SU-DHL-6 (cell line): ENCODE data around the gene FLT3LG.
A peak's percentile ranks its signal among the peaks of the same experiment; 100 is the strongest.

Experiments used
- H2AFZ ChIP-seq: fragments of 200-600 bp; sonication (generic); 2 replicates; pipeline ENCODE4 v1.6.1; 2014; ENCODE audit warnings: low read depth, mild to moderate bottlenecking, moderate library complexity, mixed read lengths, antibody characterized with exemption, low read length; ENCODE audit not compliant: severe bottlenecking
- H3F3A ChIP-seq: fragments of 200-600 bp; shearing (Covaris generic); 2 replicates; pipeline ENCODE4 v1.6.0; 2016; ENCODE audit warnings: antibody characterized with exemption, mild to moderate bottlenecking; ENCODE audit not compliant: insufficient read depth
- H3K27ac ChIP-seq: fragments of 200-600 bp; sonication (generic); 2 replicates; pipeline ENCODE4 v1.5.1; 2016; ENCODE audit warnings: low read depth, mild to moderate bottlenecking, low read length, moderate library complexity, mixed read lengths
- H3K27me3 ChIP-seq: fragments of 200-600 bp; sonication (generic), shearing (Covaris generic); 2 replicates; pipeline ENCODE4 v1.6.0; 2014; ENCODE audit warnings: mild to moderate bottlenecking, low read length
- H3K36me3 ChIP-seq: fragments of 200-600 bp; sonication (generic); 2 replicates; pipeline ENCODE4 v1.6.1; 2014; ENCODE audit warnings: mild to moderate bottlenecking, low read length, mixed read lengths
- H3K4me2 ChIP-seq: fragments of 300-600, 200-600 bp; shearing (Covaris generic), sonication (generic); 2 replicates; pipeline ENCODE4 v1.6.0; 2014; ENCODE audit warnings: low read length, low read depth, mild to moderate bottlenecking; ENCODE audit not compliant: poor library complexity, severe bottlenecking
- H3K4me3 ChIP-seq: fragments of 200-600 bp; sonication (generic); 2 replicates; pipeline ENCODE4 v1.5.1; 2014; ENCODE audit warnings: antibody characterized with exemption, low read length, mild to moderate bottlenecking, mixed read lengths; ENCODE audit not compliant: insufficient read depth, poor library complexity, severe bottlenecking
- H3K79me2 ChIP-seq: fragments of 200-600 bp; sonication (generic); 2 replicates; pipeline ENCODE4 v1.6.1; 2014; ENCODE audit warnings: mild to moderate bottlenecking, low read length, moderate library complexity; ENCODE audit not compliant: insufficient read depth
- H3K9ac ChIP-seq: fragments of 200-600 bp; sonication (generic); 2 replicates; pipeline ENCODE4 v1.7.0; 2014; ENCODE audit warnings: mild to moderate bottlenecking, low read length
- H3K9me2 ChIP-seq: fragments of 200-600 bp; sonication (generic); replicated peaks from 2 replicates; pipeline ENCODE4 v1.6.1; 2014; ENCODE audit warnings: low read length; ENCODE audit not compliant: insufficient read depth
- H3K9me3 ChIP-seq: fragments of 200-600 bp; sonication (generic); 2 replicates; pipeline ENCODE4 v1.6.1; 2014; ENCODE audit warnings: low read length, mixed read lengths; ENCODE audit not compliant: insufficient read depth
- H4K20me1 ChIP-seq: fragments of 200-600 bp; sonication (generic); 2 replicates; pipeline ENCODE4 v1.6.1; 2014; ENCODE audit warnings: low read depth, mild to moderate bottlenecking, antibody characterized with exemption, low read length, moderate library complexity, mixed read lengths
- CTCF ChIP-seq: fragments of 200-600 bp; sonication (generic); IDR thresholded peaks from one replicate; pipeline ENCODE4 v1.5.1; 2017; ENCODE audit warnings: antibody characterized with exemption, mild to moderate bottlenecking, low read length, moderate library complexity; ENCODE audit not compliant: insufficient read depth, poor library complexity, severe bottlenecking
- EZH2phosphoT487 ChIP-seq: fragments of 200-600 bp; sonication (generic), shearing (Covaris generic); conservative IDR thresholded peaks from 2 replicates; pipeline ENCODE4 v1.6.1; 2018; ENCODE audit warnings: mild to moderate bottlenecking, antibody characterized with exemption, low read length, moderate library complexity, mixed read lengths

FLT3LG gene

GRCh38 chr19:49530708-49531107, 56.7 kb downstream of the FLT3LG start:
- H3K36me3 ChIP-seq = no peaks in the 10 kb centered on the region
- H3F3A ChIP-seq = no peaks in the 10 kb centered on the region
- no peak overlapping the region for H3K27ac ChIP-seq
- no peak for TF ChIP-seq EZH2phosphoT487
- no peak for TF ChIP-seq CTCF
- H3K4me2 ChIP-seq = no peak overlapping the region
- H3K9me2 ChIP-seq = no peaks in the 10 kb centered on the region
- no peaks in the 10 kb centered on the region for H3K79me2 ChIP-seq
- no peaks in the 10 kb centered on the region for H3K27me3 ChIP-seq
- no peak overlapping the region for H2AFZ ChIP-seq
- H3K9me3 ChIP-seq = no peaks in the 10 kb centered on the region
- no peak overlapping the region for H3K9ac ChIP-seq
- H4K20me1 ChIP-seq = no peaks in the 10 kb centered on the region
- no peak overlapping the region for H3K4me3 ChIP-seq

- Histone ChIP-seq H3K9ac (peak overlapping the region; percentile 44), H3K27me3 (no peaks in the 10 kb centered on the region), H3K9me2 (no peaks in the 10 kb centered on the region), H3K4me2 (peak overlapping the region; percentile 56), H3K36me3 (no peaks in the 10 kb centered on the region), H3K9me3 (no peaks in the 10 kb centered on the region), H3K27ac (no peak overlapping the region), H3K4me3 (peak overlapping the region; percentile 65), H3F3A (peaks cover 4% of the 10 kb centered on the region; the same call in 1 of the 2 replicates), H4K20me1 (no peaks in the 10 kb centered on the region), H2AFZ (peak overlapping the region; percentile 73), H3K79me2 (no peaks in the 10 kb centered on the region)
- no peak for TF ChIP-seq EZH2phosphoT487
- TF ChIP-seq CTCF = peak; percentile 36
Measured at GRCh38 chr19:49533551-49534488, 59.8 kb downstream of the FLT3LG start.

- H3K27me3 ChIP-seq = no peaks in the 10 kb centered on the region
- H3K9me3 ChIP-seq = no peaks in the 10 kb centered on the region
- peak overlapping the region; percentile 65 for H3K4me3 ChIP-seq
- TF ChIP-seq CTCF = no peak
- no peak for TF ChIP-seq EZH2phosphoT487
- no peaks in the 10 kb centered on the region for H3K36me3 ChIP-seq
- peak overlapping the region; percentile 73 for H2AFZ ChIP-seq
- no peak overlapping the region for H3K27ac ChIP-seq
- H3K79me2 ChIP-seq = no peaks in the 10 kb centered on the region
- H3K4me2 ChIP-seq = peak overlapping the region; percentile 56
- peaks cover 4% of the 10 kb centered on the region; the same call in 1 of the 2 replicates for H3F3A ChIP-seq
- H3K9ac ChIP-seq = peak overlapping the region; percentile 44; the same call in 1 of the 2 replicates
- H3K9me2 ChIP-seq = no peaks in the 10 kb centered on the region
- H4K20me1 ChIP-seq = no peaks in the 10 kb centered on the region
Measured at GRCh38 chr19:49534632-49535385, 60.8 kb downstream of the FLT3LG start.
